Stimulated activated CD4-positive, alpha-beta T cell treated with anti-CD3 and anti-CD28 coated beads, Interleukin-2, amount 100 ng/mL, for 48 hours (primary cell): ENCODE results near the gene CST9.
"Not testable (repeated sequence)": the region's sequence is repeated elsewhere in the genome, so short reads cannot be mapped to it uniquely, and the experiment has no call there.

ENCODE experiments used
- DNase-seq, 2 donors: peaks; one replicate each; pipeline ENCODE4 v3.0.0-alpha.2; 2020

The CST9 gene

DNA sequence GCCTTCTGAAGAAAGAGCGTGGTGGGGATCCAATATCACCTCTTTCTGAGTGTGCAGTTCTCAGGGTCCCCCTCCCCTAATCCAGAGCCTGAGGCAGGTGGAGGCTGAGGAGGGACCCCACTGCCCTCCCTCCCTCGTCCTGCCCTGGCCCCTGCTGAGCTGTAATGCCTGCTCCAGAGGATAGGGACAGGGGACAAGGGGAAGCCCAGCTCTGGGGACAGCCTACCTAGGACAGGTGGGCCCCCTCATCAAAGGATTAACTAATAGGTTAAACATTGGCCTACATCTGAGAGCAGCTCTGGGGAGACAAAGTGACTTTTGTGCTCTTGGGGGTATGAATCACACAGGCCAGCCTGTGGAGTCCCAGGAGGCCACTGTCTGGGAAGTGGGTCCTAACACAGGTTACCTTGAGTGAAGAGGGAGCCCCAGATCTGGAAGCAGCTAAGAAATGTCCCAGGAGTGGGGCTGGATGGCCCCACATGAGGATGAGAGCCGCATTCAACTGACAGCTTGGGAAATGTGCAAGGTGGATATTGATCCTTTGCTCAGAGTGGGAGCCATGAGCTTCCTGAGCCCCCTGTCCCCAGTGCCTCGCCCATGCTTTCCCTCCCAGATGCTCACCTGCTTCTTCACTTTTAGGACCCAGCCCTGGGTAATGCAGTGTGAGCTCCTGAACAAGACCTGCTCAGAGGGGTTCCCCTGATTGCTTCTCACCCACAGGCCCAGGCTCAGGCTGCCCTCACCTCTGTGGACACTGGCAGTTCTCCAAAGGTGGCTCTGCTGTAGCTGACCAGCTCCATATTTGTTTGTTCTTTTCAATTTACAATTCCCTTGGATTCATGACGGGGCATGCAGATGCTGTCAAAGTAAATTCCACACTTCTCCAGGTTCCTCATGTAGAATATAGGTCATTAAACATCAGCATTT is 19.6 kb downstream of the CST9 start:
- no peak for DNase-seq

DNA sequence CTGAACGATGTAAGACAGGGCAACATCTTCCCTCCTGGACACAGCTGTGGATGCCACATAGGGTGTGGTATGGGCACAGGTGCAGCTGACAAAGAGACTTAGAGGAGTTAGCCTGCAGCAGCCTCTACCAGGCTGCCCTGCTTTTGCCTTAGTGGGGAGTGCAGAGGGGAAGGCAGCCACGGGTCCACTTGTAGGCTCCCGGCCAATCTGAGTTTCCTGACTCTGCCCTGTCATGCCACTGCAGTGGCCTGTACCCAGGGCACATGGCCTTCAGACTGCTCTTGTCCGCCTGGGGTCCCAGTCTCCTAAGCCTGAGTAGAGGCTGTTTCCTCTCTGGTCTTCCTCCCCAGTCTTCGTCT is 20.3 kb downstream of the CST9 start:
- DNase-seq, result no peak

DNA sequence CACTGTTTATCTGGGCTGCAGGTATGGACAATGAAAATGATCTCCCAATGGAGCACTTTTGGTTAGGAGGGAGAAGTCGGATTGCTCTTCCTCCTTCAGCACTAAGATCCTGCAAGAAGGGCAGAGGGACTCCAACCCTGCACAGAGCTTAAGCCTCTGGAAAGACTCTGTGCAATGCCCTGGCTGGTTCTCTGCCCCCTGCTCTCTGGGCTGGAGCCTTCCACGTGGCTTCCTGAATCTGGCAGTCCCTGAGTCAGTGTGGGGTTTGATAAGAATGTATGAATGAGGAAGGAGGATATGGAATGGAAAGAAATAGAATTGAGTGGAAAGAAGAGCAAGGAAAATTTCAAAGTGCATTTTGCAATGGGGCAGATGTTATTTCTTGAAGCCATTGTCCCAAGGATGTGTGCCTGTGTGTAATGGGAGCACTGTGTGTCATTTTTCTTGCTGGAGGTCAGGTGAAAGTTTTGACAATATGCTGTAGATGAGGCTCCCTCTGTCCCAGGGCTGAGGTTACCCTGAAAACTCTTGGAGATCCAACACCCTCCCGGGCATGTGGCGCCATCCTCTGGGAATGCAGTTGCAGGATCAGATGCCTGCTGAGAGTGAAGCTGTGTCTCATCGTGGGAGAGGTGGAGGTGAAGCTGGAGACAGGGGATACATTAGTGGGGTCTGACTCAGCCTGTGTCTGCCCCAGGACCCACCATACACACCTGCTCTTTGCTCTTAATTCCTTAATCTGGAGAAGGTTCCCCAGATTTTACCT is 21.1 kb downstream of the CST9 start:
- no peak for DNase-seq

DNA sequence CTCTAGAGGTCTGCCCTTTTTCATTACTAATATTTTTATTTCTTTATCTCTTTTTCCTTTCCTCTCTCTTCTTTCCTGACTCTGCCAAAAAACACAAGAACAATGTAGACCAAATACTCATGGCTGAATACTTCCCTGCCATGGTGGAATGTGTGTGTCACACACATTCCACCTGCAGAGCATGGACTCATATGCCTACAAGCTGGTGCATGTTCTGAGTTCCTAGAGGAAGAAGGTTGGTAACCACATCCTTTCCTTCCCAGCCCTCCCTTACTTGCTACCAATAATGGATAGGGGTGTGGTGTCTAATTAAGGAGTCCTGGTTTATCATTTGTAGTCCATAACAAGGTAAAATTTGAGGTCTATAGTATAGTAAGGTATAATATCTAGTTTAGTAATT is 22.2 kb downstream of the CST9 start:
- DNase-seq, result no peak

DNA sequence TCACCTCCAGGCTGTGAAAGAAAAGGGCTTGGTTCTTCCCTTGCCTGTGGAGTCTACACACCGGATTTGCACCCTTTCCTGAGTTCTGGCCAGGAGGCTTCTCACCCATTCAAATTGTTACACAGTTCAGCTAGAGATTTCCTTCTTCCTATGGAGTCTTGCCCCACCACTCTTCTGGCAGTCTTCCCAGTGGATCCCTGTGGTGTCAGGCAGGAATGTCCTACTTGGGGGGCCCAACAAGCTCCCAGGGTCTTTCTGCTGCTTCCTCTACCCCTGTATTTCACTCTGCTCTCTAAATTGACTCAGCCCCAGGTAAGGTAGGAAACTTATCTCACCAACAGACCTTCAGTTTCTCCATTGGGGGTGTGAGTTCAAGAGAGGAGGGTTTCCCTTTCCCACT is 23.4 kb downstream of the CST9 start:
- DNase-seq, result no peak

DNA sequence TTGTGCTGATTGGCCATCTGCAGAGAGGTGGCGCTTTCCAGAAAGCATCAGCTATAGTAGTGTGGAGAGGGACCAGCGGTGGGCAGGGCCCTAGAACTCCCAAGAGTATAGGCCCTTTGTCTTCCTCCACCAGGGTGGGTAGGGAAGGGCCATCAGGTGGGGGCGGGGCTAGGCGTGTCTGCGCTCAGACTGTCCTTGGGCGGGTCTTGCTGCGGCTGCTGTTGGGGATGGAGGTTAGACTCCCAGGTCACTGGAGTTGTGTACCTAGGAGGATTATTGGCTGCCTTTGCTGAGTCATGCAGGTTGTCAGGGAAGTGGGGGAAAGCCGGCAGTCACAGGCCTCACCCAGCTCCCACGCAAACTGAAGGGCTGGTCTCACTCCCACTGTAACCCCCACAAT is 23.9 kb downstream of the CST9 start:
- not testable (repeated sequence) for DNase-seq

DNA sequence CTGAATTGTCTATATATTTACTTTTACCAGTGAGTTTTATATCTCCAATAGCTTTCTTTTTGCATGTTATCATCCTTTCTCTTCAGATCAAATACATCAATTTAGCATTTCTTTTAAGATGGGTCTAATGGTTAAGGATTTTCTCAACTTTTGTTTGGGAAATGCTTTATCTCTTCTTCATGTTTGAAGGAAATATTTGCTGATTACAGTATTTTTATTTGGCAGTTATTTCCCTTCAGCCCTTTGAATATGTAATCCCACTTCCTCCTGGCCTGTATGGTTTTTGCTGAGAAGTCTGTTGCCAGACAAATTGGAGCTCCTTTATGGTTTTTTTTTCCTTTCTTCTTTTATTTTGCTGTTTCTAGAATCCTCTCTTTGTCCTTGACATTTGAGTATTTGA is 30.7 kb downstream of the CST9 start:
- no peak for DNase-seq

DNA sequence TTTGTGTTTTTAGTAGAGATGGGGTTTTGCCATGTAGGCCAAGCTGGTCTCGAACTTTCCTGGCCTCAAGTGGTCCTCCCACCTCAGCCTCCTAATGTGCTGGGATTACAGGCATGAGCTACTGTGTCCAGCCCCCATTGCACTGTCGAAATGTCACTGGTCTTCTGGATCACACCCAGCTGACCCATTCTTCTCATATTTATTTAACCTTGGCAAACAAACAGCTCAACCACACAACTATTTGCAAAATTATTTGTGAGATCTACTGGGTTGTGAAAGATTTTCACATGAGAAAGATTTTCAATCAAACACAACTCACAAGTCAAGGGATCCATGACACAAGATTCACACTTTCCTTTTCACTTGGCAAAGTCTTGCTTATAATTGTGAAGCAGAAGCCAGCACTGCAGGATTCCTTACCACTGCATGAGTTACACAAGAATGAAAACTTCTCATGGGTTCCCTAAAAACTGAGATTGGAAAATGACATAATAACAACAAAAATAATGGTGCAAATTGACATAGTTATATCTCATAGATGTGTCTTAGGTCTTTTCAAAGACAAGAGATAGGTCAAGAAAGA is 35.4 kb downstream of the CST9 start:
- DNase-seq, result no peak

DNA sequence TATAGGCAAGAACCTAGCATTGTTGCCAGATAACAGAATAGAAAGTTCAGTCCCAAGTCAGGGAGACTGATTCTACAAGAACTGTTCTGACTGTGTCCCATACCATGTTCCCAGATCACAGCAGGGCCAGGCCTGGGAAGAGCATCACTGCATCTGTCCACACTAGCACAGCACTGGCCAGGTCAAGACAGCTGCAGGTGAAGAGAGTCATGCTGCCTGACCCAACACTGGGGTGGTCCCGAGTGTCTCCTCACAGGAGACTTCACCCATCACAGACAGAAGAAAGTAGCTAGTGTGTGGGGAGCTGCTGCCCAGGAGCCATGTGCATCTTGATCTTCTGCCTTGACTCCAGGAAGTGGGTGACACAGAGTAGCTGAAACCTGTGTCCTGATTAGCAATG is 36.1 kb downstream of the CST9 start:
- DNase-seq, result no peak

DNA sequence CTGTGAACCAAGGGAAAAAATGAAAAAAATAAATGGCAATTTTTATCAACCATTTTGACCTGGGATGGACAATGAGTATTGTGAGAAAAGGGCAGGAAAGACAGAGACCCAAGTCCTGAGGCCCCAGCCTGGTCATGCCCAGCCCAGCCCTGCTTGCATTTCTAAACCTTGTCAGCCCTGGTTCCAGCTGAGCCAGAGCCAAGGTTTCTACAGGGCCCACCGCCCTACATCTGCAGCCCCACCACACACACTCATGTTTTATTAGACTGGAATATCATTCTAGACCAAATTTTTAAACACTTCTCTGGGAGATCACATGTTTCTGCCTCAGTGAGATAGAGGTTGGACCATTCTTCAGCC is 36.8 kb downstream of the CST9 start:
- DNase-seq, result no peak

DNA sequence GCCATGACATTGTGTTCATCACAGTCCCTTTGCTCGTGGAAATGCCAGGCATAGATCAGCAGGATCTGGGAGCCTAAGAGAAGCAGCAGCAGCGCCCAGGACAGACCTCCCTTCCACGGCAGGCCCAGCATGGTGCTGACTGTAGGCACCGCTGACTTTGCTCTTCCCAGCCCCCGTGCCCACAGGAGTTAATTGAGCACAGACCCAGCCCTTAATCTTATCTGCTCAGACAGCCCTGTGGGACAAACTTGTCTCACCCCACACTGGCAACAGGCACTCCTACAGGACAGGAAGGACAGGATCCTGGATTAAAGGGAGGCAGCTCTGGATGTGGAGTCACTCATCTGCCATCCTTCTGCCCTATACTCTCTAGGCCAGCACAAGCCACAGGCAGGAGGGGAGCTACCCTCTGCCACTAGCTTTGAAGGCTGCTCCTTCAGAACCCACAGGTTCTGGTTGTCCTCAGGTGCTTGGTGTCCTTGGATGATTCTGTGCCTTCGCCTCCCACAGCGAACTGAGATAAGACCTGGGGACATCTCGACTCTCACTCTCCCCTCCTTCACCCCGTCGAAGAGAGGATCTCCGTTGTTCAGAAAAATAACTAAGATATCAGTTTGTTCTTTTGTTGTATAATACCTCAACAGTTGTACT is 37.3 kb downstream of the CST9 start, which contains the start of gene CST9L:
Gene CST9L, minus strand, starts transcription at position 165 of the 651 bp plus-strand sequence. Its CDS starts 34 bp downstream, at position 131.
- DNase-seq, result no peak

DNA sequence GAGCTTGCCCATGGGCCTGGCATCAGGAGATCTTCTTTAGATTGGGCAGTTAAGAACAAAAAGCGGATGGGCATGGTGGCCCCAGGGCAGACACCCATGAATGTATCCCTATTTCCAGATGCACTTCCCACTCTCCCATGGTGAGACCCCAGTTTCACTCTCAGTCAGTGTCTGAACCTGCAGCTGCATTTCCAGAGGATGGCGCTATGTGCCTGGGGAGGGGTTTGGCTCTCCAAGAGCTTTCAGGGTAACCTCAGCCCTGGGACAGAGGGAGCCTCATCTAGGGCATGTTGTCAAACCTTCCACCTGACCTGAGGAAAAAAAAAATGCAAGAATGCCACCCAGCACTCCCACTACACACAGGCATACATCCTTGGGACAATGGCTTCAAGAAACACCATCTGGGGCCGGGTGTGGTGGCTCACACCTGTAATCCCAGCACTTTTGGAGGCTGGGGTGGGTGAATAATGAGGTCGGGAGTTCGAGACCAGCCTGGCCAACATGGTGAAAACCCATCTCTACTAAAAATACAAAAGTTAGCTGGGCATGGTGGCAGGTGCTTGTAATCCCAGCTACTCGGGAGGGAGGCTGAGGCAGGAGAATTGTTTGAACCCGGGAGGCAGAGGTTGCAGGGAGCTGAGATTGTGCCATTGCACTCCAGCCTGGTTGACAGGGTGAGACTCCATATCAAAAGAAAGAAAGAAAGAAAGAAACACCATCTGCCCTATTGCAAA is 39.4 kb downstream of the CST9 start:
- DNase-seq, result no peak

DNA sequence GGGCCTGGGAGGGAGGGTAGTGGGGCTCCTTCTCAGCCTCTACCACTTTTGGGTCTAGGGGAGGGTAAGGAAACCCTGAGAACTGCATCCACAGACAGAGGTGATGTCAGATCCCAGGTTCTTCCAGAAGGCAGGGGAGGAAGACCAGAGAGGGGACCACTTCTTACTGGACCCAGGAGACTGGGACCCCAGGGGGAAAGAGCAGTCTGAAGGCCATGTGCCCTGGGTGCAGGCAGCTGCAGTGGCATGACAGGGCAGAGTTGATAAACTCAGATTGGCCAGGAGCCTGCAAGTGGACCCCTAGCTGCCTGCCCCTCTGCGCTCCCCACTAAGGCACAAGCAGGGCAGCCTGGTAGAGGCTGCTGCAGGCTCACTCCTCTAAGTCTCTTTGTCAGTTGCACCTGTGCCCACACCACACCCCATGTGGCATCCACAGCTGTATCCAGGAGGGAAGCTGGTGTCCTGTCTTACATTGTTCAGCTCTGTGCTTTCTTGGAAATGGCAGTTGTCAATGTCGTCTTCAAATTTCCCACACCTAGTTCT is 40.1 kb downstream of the CST9 start:
- DNase-seq, result no peak

DNA sequence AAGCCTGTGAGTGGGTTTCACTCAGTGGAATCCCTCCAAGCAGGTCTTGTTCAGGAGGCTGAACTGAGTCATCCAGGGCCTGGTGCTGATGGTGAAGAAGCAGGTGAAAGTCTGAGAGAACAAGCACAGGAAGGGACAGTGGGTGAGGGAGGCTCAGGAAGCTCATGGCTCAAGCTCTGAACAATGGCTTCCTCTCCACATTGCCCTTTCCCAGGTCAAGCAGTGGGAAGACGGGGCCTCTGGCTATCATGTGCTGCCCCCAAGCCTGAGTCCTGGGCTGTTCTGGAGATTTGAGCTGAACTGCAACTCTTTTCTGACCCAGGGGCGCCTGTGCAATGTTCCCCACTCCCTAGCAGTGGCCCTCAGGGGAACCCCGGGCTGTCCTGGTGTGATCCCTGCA is 40.8 kb downstream of the CST9 start:
- DNase-seq, result no peak

DNA sequence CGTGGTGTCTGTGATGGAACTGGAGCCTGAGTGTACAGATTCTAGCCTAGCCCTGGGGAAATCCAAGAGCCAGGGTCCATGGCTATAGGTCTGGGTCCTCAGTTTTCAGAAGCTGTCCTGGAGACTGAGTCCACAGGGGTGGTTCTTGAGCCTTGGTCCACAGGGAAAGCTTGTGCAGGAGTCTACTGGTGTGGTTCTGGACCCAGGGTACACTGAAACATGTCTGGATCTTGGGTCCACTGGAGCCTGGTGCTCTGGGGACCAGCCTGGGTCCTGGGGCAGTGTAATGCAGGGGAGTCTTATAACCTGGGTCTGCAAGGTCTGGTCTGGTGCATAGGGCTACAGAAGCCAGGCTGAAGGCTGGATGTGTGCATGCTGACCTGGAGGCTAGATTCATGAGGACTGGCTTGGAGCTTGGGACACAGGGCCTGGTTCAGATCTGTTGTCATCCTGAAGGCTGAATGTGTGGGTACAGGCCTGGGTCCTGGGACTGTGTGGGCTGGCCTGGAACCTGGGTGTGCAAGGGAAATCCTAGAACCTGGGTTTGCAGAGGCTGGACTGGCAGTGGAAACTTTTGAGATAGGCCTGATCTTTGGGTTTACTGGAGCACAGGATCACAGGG is 42.9 kb downstream of the CST9 start:
- DNase-seq, result no peak

DNA sequence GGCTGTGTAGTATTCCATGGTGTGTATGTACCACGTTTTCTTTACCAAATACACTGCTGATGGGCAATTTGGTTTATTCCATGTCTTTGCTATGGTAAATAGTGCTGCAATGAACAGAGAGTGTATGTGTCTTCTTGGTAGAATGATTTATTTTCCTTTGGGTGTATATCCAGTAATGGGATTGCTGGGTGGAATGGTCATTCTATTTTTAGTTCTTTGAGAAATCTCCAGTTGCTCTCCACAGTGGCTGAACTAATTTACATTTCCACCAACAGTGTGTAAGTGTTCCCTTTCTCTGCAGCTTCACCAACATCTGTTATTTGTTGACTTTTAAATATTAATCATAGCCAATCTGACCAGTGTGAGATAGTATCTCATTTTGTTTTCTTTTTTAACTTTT is 51.3 kb downstream of the CST9 start:
- no peak for DNase-seq
